Common myeloid progenitor, CD34-positive (primary cell): ENCODE data around the gene KCNQ2.

ENCODE experiments used
- CTCF ChIA-PET: fragments of 350-600 bp; sonication (Branson Sonifier 250); formaldehyde crosslinking; loops from one replicate; lab custom pipeline; 2021; ENCODE audit warnings: antibody characterized with exemption; lab: Charles Lee
- POLR2A ChIA-PET: fragments of 350-600 bp; sonication (Branson Sonifier 250); formaldehyde crosslinking; loops from one replicate; lab custom pipeline; 2021; ENCODE audit warnings: antibody characterized with exemption; lab: Charles Lee
- DNase-seq, 3 donors: peaks; one replicate each; pipeline versions ENCODE4 v3.0.0 to v3.0.0-alpha.2; 2013
- H3K27ac ChIP-seq, 2 experiments: 1 replicate in 1 of 2; 2 replicates in 1 of 2; pipeline ENCODE4 v1.7.0; 2013; ENCODE audit warnings: inconsistent platforms in 2 of 2, low read length in 2 of 2, mild to moderate bottlenecking in 2 of 2, low read depth in 1 of 2, moderate library complexity in 1 of 2; ENCODE audit not compliant: severe bottlenecking in 2 of 2, insufficient read depth in 1 of 2, poor library complexity in 1 of 2
- H3K27me3 ChIP-seq, 5 experiments: replicated peaks in 2 of 5; 1 replicate in 3 of 5; 2 replicates in 2 of 5; pipeline versions ENCODE4 v1.6.1 to v1.7.0; 2013; ENCODE audit warnings: low read length in 4 of 5, mild to moderate bottlenecking in 2 of 5, moderate library complexity in 2 of 5, inconsistent platforms in 1 of 5; ENCODE audit not compliant: insufficient read depth in 5 of 5, control insufficient read depth in 4 of 5
- H3K36me3 ChIP-seq, 4 experiments: 1 replicate in 2 of 4; 2 replicates in 2 of 4; pipeline versions ENCODE4 v1.6.1 to v1.7.0; 2013; ENCODE audit warnings: low read length in 3 of 4, control low read depth in 1 of 4, mild to moderate bottlenecking in 1 of 4; ENCODE audit not compliant: control insufficient read depth in 4 of 4, insufficient read depth in 4 of 4
- H3K4me1 ChIP-seq, 4 experiments: 1 replicate in 3 of 4; 2 replicates in 1 of 4; pipeline versions ENCODE4 v1.6.1 to v1.7.1; 2013; ENCODE audit warnings: low read length in 3 of 4, mild to moderate bottlenecking in 3 of 4, control low read depth in 1 of 4, inconsistent platforms in 1 of 4, moderate library complexity in 1 of 4; ENCODE audit not compliant: control insufficient read depth in 4 of 4, insufficient read depth in 4 of 4; ENCODE audit errors: control extremely low read depth in 1 of 4
- H3K4me3 ChIP-seq, 7 experiments: 1 replicate in 4 of 7; 2 replicates in 3 of 7; pipeline versions ENCODE4 v1.5.1 to v1.7.0; 2013; ENCODE audit warnings: mild to moderate bottlenecking in 7 of 7, low read length in 6 of 7, moderate library complexity in 6 of 7, inconsistent platforms in 2 of 7, low read depth in 2 of 7, control low read depth in 1 of 7; ENCODE audit not compliant: insufficient read depth in 4 of 7, control insufficient read depth in 1 of 7; ENCODE audit errors: extremely low read depth in 1 of 7
- H3K9me3 ChIP-seq, 5 experiments: 1 replicate in 4 of 5; 2 replicates in 1 of 5; pipeline versions ENCODE4 v1.6.1 to v1.7.1; 2013; ENCODE audit warnings: low read length in 4 of 5, mild to moderate bottlenecking in 2 of 5, inconsistent platforms in 1 of 5, low read depth in 1 of 5, moderate library complexity in 1 of 5; ENCODE audit not compliant: control insufficient read depth in 4 of 5, insufficient read depth in 2 of 5; ENCODE audit errors: control extremely low read depth in 1 of 5
- whole genome bisulfite sequencing: methylation state at CpG from one replicate; pipeline ENCODE4 v1.1.5; 2013; ENCODE audit not compliant: insufficient coverage; 5-methylcytosine and 5-hydroxymethylcytosine counted together

The KCNQ2 gene

DNA sequence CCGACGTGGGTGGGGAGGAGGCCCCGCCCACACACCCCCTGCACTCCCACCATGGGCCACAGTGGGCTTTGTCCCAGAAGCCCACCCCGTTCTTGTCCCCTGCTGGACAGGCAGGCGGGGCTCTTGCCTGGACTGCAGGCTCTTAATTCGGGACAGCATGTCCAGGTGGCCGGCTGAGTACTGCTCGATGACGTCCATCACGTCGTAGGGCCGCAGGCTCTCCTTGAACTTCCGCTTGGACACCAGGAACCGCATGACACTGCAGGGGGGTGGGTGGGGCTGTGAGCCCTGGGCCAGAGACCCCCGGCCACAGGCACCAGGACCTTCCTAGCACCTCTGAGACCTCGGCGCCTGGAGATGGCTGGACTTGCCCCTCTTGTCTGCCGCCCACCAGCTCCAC, 59.1 kb downstream of the KCNQ2 start:
- DNase-seq: no peak
- H3K36me3 ChIP-seq: no peaks in the 10 kb centered on the region
- no peak overlapping the region for H3K27ac ChIP-seq
- H3K9me3 ChIP-seq: no peaks in the 10 kb centered on the region
- H3K4me1 ChIP-seq: peaks cover 0 to 11% (median 4%) of the 10 kb centered on the region in 4 experiments
- ChIA-PET POLR2A (no interaction called here), CTCF (no interaction called here)
- WGBS: 97% methylated on average over 16 of the region's 18 CpGs
- H3K27me3 ChIP-seq: peaks cover 0 to 7% (median 0%) of the 10 kb centered on the region in 5 experiments
- no peak overlapping the region for H3K4me3 ChIP-seq

DNA sequence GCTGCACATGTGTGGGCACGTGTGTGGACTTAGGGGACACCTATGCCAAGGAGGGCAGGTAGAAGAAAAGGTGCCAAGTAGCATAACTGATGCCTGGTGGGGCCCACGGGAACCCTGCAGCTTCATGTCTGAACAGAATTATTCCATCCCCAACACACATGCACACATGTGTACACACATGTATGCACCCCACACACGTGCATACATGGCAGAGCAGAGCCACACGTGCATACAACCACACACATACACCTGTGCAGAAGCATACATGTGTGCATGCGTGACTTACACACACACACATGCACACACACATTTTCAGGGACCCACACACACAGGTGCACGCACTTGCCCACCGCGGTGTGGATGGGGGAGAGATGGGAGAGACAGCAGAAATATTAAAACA, 59.6 kb downstream of the KCNQ2 start:
- no peaks in the 10 kb centered on the region for H3K9me3 ChIP-seq
- H3K36me3 ChIP-seq: no peaks in the 10 kb centered on the region
- no peak for DNase-seq
- WGBS: 93% methylated on average over 2 of the region's 8 CpGs
- no peak overlapping the region for H3K27ac ChIP-seq
- no peak overlapping the region for H3K4me3 ChIP-seq
- CTCF ChIA-PET: no interaction called here
- POLR2A ChIA-PET: no interaction called here
- H3K27me3 ChIP-seq: peaks cover 0 to 7% (median 0%) of the 10 kb centered on the region in 5 experiments
- H3K4me1 ChIP-seq: peaks cover 0 to 11% (median 4%) of the 10 kb centered on the region in 4 experiments

DNA sequence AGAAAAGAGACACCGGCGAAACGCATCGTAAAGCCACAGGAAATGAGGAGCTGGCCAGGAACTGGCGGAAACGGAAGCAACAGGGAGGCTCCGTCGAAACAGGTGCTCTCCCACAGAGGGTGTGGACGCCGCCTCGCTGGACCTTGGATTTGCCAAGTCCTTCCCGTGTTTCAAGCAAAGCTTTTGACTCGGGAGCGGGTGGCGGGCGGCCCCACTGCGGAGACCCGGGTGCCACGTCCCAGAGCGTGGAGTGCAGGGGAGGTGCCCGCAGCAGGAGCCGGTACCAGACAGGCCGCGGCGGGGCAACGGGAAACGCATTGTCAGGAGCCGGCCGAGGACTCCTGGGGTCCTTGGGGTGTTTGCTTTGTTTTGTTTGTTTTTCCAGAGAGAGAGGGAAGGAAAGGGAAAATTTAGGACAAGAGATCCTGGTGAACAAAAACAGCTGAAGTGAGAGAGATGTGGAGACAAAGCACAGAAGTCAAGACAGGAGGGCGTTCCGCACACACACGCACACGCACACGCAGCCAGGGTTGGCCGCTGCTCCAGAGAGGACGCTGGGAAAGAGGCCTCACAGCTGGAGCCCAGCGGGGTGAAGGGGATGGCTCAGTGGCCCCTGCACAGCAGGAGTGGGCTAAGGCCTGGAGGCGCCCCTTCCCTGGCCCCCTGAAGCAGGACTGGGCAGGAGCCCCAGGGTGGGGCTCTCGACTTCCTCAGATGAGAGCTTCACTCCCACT, 60.4 kb downstream of the KCNQ2 start:
- ChIA-PET POLR2A (no interaction called here), CTCF (no interaction called here)
- H3K9me3 ChIP-seq: no peaks in the 10 kb centered on the region
- no peaks in the 10 kb centered on the region for H3K36me3 ChIP-seq
- no peak overlapping the region for H3K27ac ChIP-seq
- no peak for DNase-seq
- no peak overlapping the region for H3K4me3 ChIP-seq
- peaks cover 0 to 4% (median 0%) of the 10 kb centered on the region in 5 experiments for H3K27me3 ChIP-seq
- 68% methylated on average over 38 of the region's 39 CpGs for WGBS
- peaks cover 0 to 11% (median 4%) of the 10 kb centered on the region in 4 experiments for H3K4me1 ChIP-seq

DNA sequence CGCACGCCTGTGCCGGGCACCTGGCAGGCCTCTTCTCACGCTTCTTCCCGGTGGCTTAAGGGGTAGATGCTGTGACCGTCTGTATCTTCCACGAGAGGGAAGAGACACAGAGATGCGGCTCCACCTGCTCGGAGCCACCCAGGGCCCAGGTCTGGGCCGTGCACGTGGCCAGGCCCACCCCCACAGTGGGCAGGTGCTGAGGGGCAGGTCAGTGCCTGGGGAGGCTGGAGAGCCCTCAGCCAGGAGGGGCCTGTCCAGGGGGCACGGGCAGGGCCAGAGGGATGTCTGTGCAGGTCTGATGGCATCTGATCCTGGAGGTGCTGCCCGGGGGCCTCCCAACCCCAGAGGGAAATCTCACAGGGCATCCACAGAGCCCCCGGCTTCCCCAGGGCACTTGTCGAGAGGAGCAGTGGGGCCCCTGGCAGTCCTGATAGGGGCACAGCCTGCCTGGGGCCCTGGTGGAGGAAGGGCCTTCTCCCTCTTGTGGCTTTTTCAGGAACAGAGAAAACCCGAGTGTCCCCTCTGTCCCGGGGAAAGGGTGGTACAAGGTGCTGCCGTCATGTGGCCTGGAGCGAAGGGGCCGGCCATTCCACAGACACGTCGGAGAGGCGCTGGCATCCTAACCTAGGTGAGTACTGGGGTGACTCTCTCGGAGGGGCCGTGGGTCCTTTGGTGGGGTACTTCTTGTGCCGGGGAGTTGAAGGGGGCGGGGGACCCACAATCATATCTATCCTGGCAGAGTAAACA, 61.1 kb downstream of the KCNQ2 start:
- Histone ChIP-seq H3K4me3 (no peak overlapping the region), H3K9me3 (no peaks in the 10 kb centered on the region), H3K36me3 (no peaks in the 10 kb centered on the region), H3K4me1 (peaks cover 0 to 11% (median 4%) of the 10 kb centered on the region in 4 experiments), H3K27me3 (peaks cover 0 to 4% (median 0%) of the 10 kb centered on the region in 5 experiments), H3K27ac (no peak overlapping the region)
- peak in 1 of 3 donors; percentile 4 for DNase-seq
- ChIA-PET POLR2A (no interaction called here), CTCF (no interaction called here)
- 64% methylated on average over 20 of the region's 27 CpGs for WGBS

DNA sequence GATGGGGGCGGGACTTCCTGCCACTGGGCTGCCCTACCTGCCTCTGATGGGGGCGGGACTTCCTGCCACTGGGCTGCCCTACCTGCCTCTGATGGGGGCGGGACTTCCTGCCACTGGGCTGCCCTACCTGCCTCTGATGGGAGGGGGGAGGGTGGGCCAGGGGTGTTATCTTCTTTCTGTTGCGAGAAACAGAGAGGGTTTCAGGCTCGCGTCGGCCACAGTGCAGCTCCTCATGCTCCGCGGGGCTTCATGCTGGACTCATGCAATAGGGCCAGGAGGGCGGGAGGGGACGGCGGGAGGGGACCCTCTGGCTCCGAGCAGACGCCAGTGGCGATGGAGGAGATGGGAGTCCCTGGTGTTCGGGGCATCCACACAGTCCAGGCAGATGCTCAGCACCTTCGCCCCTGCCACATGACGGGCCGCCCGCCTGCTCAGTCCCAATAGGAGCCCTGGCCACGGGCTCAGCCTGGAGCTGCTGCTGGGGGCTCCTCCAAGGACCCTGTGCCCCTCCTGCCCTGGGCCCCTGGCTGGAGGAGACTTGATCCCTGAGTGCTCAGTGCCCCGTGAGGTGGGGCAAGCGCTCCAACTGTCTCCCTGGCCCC, 62.5 kb downstream of the KCNQ2 start:
- no peaks in the 10 kb centered on the region for H3K9me3 ChIP-seq
- H3K36me3 ChIP-seq: no peaks in the 10 kb centered on the region
- peaks cover 0 to 4% (median 0%) of the 10 kb centered on the region in 5 experiments for H3K27me3 ChIP-seq
- ChIA-PET POLR2A (no interaction called here), CTCF (interaction anchor here (1.7 kb wide), 1 partner anchor 140 kb away, joined by 3 read pairs; no protein-coding TSS in a partner anchor)
- no peak overlapping the region for H3K27ac ChIP-seq
- H3K4me1 ChIP-seq: peaks cover 0 to 16% (median 7%) of the 10 kb centered on the region in 4 experiments
- 83% methylated on average over 17 of the region's 23 CpGs for WGBS
- H3K4me3 ChIP-seq: no peak overlapping the region
- no peak for DNase-seq

DNA sequence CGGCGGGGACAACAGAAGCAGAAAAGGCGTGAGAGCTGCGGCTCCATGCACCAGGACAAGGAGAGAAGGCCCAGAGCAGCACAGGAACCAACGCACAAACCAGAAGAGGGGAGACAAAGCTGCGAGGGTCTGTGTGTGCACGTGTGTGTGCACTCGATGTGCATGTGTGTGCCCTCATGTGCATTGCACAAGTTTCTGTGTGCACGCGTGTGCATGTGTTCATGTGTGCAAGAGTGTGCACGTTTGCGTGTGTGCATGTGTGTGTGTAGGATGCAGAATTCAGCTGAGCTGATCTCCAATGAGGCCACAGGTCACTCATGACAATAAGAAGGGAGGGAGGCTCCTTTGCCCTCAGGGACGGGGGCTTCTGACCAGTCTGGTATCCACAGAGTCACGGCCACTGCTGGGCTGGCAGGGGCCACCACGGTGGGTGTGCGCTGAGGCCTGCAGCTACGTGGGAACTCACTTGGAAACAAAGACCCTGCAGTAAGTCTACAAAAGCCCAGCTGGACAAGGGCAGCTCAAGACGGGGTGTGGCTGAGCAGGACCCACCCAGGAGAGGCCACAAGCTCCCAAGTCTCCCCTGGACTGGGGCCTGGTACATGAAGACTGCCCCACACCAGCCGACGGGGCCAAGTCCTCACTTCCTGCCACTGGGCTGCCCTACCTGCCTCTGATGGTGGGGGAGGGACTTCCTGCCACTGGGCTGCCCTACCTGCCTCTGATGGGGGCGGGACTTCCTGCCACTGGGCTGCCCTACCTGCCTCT, 63.2 kb downstream of the KCNQ2 start:
- WGBS: 98% methylated on average over 18 of the region's 21 CpGs
- no peak for DNase-seq
- ChIA-PET CTCF (interaction anchor here (1.7 kb wide), 1 partner anchor 141 kb away, joined by 3 read pairs; no protein-coding TSS in a partner anchor), POLR2A (no interaction called here)
- Histone ChIP-seq H3K27ac (no peak overlapping the region), H3K27me3 (peaks cover 0 to 4% (median 0%) of the 10 kb centered on the region in 5 experiments), H3K36me3 (no peaks in the 10 kb centered on the region), H3K4me1 (peaks cover 0 to 16% (median 7%) of the 10 kb centered on the region in 4 experiments), H3K4me3 (no peak overlapping the region), H3K9me3 (no peaks in the 10 kb centered on the region)
